ENCODE data around the gene RALGPS1. TPM values are rescaled to one million over a fixed set of nuclear protein-coding genes. Genes with fewer than 3 reads are reported as not detected.
A peak's percentile ranks its signal among the peaks of the same experiment; 100 is the strongest.

The RALGPS1 gene
- total and polyA plus RNA-seq, 8 donors = 5.8 to 12.7 (median 9.3) TPM

GRCh38 chr9:127177231-127177630 is 262.6 kb downstream of the RALGPS1 start:
- no peaks in the 10 kb centered on the region for H3K4me1 ChIP-seq
- H3K4me3 ChIP-seq = no peak overlapping the region
- ATAC-seq (no peak), DNase-seq (peak in 1 of 6 donors; percentile 35), FAIRE-seq (no peak)
- H3K27ac ChIP-seq = no peak overlapping the region
- H3K36me3 ChIP-seq = peaks cover 0 to 8% (median 0%) of the 10 kb centered on the region in 3 donors
- no peak for TF ChIP-seq CTCF (IDR thresholded peaks at IDR 0.05)
- no peaks in the 10 kb centered on the region for H3K27me3 ChIP-seq
- no peaks in the 10 kb centered on the region for H3K9me3 ChIP-seq
- intact Hi-C loops (cut with DNase I) = no loop called here
- WGBS, 2 donors = 94 to 95% methylated on average over 6 of the region's 6 CpGs

- FAIRE-seq (no peak), DNase-seq (peak in 1 of 6 donors; percentile 51), ATAC-seq (no peak)
- Histone ChIP-seq H3K27ac (no peak overlapping the region), H3K4me3 (no peak overlapping the region), H3K4me1 (no peaks in the 10 kb centered on the region), H3K27me3 (no peaks in the 10 kb centered on the region), H3K9me3 (no peaks in the 10 kb centered on the region), H3K36me3 (peaks cover 0 to 8% (median 0%) of the 10 kb centered on the region in 3 donors)
- intact Hi-C loops (cut with DNase I) = no loop called here
- no peak for TF ChIP-seq CTCF (IDR thresholded peaks at IDR 0.05)
- 95 to 100% methylated on average over 3 of the region's 3 CpGs for WGBS, 2 donors
Observed at GRCh38 chr9:127177665-127178265, 263.2 kb downstream of the RALGPS1 start.

- no peak overlapping the region for H3K27ac ChIP-seq
- FAIRE-seq = no peak
- no peaks in the 10 kb centered on the region for H3K4me1 ChIP-seq
- peak in 1 of 6 donors; percentile 49 for DNase-seq
- no peak for TF ChIP-seq CTCF (IDR thresholded peaks at IDR 0.05)
- WGBS, 2 donors = 83 to 86% methylated on average over 12 of the region's 12 CpGs
- peak in 3 of 4 donors; percentile 39 to 61 (median 57) for ATAC-seq
- no peaks in the 10 kb centered on the region for H3K9me3 ChIP-seq
- no peak overlapping the region for H3K4me3 ChIP-seq
- peaks cover 0 to 8% (median 0%) of the 10 kb centered on the region in 3 donors for H3K36me3 ChIP-seq
- intact Hi-C loops (cut with DNase I) = no loop called here
- H3K27me3 ChIP-seq = no peaks in the 10 kb centered on the region
Observed at GRCh38 chr9:127178686-127179632, 264.4 kb downstream of the RALGPS1 start.

GRCh38 chr9:127179633-127180441 is 265.3 kb downstream of the RALGPS1 start:
- Histone ChIP-seq H3K27me3 (no peaks in the 10 kb centered on the region), H3K27ac (no peak overlapping the region), H3K4me3 (no peak overlapping the region), H3K4me1 (no peaks in the 10 kb centered on the region), H3K36me3 (peaks cover 0 to 4% (median 0%) of the 10 kb centered on the region in 3 donors), H3K9me3 (no peaks in the 10 kb centered on the region)
- 63 to 67% methylated on average over 15 of the region's 15 CpGs for WGBS, 2 donors
- DNase-seq (peak in 1 of 6 donors; percentile 35), FAIRE-seq (no peak), ATAC-seq (peak in 3 of 4 donors; percentile 17 to 45 (median 24))
- TF ChIP-seq CTCF (IDR thresholded peaks at IDR 0.05) = no peak
- intact Hi-C loops (cut with DNase I) = no loop called here
